HG03432 (cell line): ENCODE measurements around the gene KCTD20.
"Not testable (repeated sequence)": the region's sequence is repeated elsewhere in the genome, so short reads cannot be mapped to it uniquely, and the experiment has no call there.

Experiments
- ATAC-seq: cut with Tn5 transposase; IDR thresholded peaks from one replicate; pipeline ENCODE4 v1.9.1; 2021; ENCODE audit warnings: mild to moderate bottlenecking, moderate library complexity; ENCODE audit not compliant: unreplicated experiment

Gene KCTD20

DNA sequence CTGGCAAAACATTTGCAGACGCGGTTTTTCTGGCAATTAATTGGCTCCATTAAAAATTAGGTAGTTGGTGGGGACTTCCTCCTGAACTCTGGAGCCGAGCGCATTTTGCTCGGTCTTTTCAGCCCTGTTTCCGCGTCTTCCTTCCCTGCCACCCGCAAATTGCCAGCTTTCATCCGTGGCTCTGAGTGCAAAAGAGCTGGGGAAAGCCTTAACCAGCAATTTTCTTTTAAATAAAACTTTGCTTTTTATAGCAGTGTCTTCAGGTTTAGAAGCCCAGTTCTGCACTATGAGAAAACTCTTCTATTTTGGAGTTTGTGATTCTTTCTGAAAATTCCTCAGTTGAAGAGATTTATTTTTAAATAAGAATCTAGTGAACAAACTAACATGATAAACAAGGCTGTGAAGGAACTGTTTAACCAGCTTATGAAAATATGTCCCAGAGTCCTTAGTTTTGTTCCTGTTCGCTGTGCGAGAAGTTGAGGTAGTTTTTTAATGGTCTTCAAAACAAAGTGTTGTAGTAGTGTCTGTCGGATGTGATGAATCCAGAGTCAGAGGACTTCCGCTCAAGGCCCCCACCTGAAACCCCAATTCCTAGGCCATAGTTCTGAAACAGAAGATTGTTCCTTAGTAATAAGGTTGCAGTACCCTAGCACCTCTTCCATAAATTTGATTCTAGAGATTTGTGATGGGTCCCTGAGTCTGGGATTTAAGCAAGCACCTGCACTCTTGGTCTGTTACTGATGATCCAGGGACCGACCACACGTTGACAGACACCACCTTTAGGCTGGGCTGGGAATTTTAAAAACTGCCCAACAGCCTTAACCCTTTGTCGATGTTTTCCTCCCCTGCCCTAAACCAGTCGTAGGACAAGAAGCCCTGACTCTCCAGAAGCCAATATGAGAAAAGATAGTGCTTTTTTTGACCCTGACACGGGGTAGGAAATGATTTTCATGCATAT, 950 bp downstream of the KCTD20 start:
- no peak for ATAC-seq

DNA sequence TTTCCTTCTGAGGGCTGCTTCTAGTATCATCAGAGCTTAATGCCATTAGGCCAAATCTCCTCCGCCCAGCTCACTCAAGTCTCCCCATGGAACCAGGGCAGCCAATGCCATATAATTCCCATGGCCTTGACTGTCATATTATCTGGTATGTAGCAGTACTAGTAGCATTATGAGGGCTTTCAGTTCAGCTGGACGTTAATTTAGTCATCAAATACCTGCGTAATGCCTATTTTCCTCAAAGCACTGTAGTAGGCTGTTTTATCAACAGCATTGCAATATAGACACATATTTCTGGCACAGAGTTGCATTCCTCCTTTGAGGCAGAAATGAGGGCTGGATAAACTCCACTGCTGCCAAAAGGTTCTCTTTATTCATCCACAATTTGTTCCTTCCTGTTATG, 1.7 kb downstream of the KCTD20 start:
- ATAC-seq, result no peak

DNA sequence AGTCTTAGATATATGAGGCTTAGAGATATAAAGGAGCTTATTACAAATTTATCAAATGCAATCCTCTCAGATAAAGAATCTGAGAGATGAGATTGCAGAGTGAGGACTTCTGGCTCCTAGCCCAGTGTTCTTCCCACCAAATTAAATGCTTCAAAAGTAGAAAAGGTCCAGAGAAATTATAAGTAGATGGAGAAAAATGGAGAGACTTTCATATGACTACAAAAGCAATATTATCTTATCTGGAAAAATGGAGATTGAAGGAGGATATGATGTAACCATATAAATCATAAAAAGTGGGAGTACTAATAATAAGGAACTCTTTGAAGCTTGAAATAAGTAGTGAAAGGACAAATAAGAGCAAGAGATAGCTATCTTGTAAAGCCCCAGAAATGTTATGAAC, 2.8 kb downstream of the KCTD20 start:
- no peak for ATAC-seq

- ATAC-seq, result not testable (repeated sequence)
Observed at GRCh38 chr6:36449173-36449572, 6.4 kb downstream of the KCTD20 start.

GRCh38 chr6:36452897-36453296, 10.1 kb downstream of the KCTD20 start:
- not testable (repeated sequence) for ATAC-seq

- no peak for ATAC-seq
Observed at GRCh38 chr6:36455486-36456027, 12.8 kb downstream of the KCTD20 start.

DNA sequence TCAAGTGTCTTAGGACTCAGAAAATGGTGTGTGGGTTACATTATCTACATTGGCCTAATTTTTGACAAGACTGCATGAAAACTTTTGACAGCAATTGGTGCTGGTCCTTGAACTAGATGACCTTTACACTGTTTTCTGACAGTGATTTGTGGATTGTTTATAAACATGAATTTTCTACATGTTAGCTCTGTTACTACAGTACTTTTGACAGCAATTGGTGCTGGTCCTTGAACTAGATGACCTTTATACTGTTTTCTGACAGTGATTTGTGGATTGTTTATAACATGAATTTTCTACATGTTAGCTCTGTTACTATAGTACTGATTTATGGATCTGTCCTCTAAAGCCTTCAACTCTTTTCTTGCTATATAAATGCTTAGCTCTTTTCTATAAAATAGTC, 16.7 kb downstream of the KCTD20 start:
- no peak for ATAC-seq

DNA sequence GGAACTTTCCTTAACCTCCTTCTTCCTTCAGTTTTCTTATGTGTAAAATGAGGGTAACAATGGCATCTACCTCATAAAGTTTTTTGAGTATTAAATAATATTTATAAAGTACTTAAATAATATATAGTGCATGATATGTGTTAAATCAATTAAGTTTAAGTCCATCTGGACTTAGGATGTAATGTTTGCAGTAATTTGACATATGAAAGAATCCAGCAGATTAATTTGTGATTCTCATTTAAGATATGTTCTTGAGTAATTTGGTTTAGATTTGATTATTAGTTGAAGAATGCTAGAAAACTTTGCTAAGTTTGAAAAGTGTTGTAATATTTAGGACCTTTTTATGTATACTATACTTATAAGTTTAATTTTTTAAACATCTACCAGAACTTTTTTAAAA, 18.1 kb downstream of the KCTD20 start:
- ATAC-seq, result no peak

DNA sequence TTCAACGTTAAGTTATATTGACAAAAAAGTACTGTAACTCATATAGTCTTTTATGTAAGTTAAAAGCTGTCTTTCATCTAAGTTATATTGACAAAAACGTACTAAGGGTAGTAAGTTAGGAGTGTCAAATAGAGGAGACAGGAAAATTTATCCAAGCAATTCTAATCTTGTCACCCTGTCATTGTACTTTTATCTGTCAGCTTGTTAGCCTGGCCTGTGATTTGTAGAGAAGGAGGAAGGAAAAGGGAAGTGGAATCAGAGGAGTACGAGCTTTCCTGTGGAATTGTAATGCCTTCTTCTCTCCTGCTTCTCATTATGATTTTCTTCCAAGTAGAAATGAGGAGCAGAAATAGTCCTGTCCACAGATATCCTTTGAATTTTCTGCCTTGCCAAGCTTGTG, 18.8 kb downstream of the KCTD20 start:
- no peak for ATAC-seq

GRCh38 chr6:36463676-36464075, 20.9 kb downstream of the KCTD20 start:
- ATAC-seq, result no peak

DNA sequence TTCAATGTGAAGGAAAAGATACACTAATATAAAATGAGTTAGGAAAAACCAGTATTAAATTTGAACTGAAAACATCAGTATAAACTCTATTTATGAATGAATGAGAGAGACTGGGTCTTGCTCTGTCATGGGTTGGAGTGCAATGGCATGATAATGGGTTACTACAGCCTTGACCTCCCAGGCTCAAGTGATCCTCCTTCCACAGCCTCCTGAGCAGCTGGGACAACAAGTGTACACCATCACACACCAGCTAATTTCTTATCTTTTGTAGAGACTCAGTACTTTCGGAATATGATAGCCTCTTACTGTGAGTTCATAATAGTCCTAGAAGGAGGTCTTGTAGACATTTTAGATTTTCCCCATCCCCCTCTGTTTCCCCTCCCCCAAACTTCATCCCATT, 21.4 kb downstream of the KCTD20 start:
- ATAC-seq, result no peak

DNA sequence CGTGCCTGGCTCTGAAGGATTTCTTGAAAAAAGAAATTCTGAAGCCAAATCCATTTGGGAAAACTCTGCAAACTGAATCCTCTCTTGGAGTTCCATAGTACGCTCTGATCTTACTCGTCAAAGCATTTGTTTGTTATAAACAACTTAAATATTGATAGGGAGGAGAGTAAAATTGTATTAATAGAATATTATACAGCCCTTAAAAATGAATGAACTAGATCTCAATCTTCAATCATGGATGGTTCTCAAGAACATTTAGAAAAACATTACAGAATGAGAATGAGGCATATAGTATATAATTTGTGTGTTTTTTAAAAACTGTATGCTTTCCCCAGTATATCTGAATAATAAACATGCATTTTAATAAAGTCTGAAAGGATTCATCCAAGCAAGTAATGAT, 24.8 kb downstream of the KCTD20 start:
- ATAC-seq, result no peak

GRCh38 chr6:36469148-36469661, 26.4 kb downstream of the KCTD20 start:
- no peak for ATAC-seq

DNA sequence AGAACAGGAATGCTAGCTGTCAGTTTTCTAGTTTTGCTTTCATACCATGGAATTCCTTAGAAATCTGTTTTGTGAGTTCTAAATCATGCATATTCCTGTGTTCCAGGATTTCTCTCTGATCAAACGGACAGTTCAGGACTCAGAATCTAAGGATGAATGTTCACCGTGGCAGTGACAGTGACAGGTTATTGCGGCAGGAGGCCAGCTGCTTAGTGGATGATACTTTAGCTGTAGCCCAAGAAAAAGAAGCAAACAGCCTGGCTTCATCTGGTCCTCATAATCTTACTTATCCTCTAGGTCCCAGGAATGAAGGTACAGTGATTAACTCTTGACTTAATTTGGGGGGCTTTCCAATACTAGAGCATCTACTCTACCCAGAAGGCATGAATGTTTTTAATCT, 27.1 kb downstream of the KCTD20 start:
- ATAC-seq, result no peak

GRCh38 chr6:36478051-36478526, 35.3 kb downstream of the KCTD20 start:
- ATAC-seq, result no peak

- no peak for ATAC-seq
Observed at GRCh38 chr6:36479256-36479655, 36.5 kb downstream of the KCTD20 start.

GRCh38 chr6:36483326-36483725, 40.5 kb downstream of the KCTD20 start:
- not testable (repeated sequence) for ATAC-seq

DNA sequence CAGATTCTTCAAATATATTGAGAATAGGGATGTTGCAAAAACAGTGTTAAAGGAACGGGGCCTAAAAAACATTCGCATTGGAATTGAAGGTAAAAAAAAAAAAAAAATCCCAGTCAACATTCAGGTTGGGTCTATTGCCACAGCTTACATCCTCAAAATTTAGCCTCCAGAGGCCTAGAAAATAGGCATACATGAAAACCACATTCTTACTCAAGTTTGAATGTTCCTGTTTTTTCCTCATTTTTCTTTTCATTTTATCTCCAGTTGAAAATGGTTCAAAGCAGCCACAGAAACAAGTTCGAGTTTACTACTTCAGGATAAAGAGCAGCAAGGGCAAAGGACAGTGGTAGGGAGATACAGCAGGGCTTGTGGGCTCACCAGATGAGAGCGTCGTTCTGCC, 41.9 kb downstream of the KCTD20 start:
- no peak for ATAC-seq

GRCh38 chr6:36487698-36488097, 44.9 kb downstream of the KCTD20 start:
- ATAC-seq, result no peak

- no peak for ATAC-seq
Observed at GRCh38 chr6:36488221-36488620, 45.4 kb downstream of the KCTD20 start.

GRCh38 chr6:36489426-36489825, 46.6 kb downstream of the KCTD20 start:
- ATAC-seq, result no peak

DNA sequence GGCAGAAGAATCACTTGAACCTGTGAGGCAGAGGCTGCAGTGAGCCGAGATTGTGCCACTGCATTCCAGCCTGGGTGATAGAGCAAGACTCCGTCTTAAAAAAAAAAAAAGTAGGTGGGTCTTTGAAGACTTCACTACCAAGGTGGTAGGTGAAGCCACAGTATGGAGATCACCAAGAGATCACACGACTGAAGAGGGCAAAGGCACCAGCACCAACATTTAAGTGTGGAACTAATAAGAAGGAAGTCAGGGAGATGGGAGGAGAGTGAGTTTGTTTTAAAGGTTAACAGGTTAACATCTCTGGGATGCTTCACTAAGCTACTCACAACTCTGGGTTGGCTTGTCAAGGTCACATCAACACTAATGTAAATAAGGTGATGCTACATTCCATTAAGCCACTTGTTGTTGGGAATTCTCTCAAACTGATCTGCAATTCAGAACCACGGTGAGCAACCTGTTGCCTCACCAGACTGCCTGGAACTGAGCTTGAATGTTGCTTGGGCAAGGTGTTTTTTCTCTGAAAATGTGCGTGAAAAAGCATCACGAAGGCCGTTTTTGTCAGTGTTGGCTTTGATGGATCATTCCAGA, 48.7 kb downstream of the KCTD20 start:
- ATAC-seq, result no peak
